WTC11 (cell line): ENCODE data around the gene SLX4. TPM values are rescaled to one million over a fixed set of nuclear protein-coding genes. Genes with fewer than 3 reads are reported as not detected.

Source experiments
- ATAC-seq: fragments of 200-7000 bp; cut with Tn5 transposase; 2 replicates; pipeline ENCODE4 v1.10.0; 2021; ENCODE audit warnings: mild to moderate bottlenecking, moderate library complexity
- CTCF ChIA-PET: fragments of 300-600 bp; sonication (Branson Sonifier 250); formaldehyde crosslinking; loops from one replicate; lab custom pipeline; 2021; ENCODE audit warnings: antibody characterized with exemption; lab: Charles Lee
- POLR2A ChIA-PET: fragments of 350-600 bp; sonication (Branson Sonifier 250); formaldehyde crosslinking; loops from one replicate; lab custom pipeline; 2021; ENCODE audit warnings: antibody characterized with exemption; lab: Charles Lee
- DNase-seq: peaks from one replicate; pipeline ENCODE4 v3.0.0; 2021; ENCODE audit warnings: low spot score
- H3K27ac Mint-ChIP-seq: 2 replicates; pipeline ENCODE4 v1.8.0; 2021; ENCODE audit warnings: mixed read lengths
- H3K27me3 Mint-ChIP-seq: 2 replicates; pipeline ENCODE4 v1.8.0; 2021; ENCODE audit warnings: low read depth, mild to moderate bottlenecking, moderate library complexity, mixed read lengths
- H3K36me3 Mint-ChIP-seq: 2 replicates; pipeline ENCODE4 v1.8.0; 2021; ENCODE audit warnings: mixed read lengths
- H3K4me1 Mint-ChIP-seq: 2 replicates; pipeline ENCODE4 v1.8.0; 2022; ENCODE audit warnings: mixed read lengths
- H3K4me3 Mint-ChIP-seq: 2 replicates; pipeline ENCODE4 v1.8.0; 2021; ENCODE audit warnings: mild to moderate bottlenecking, moderate library complexity, mixed read lengths
- H3K9me3 Mint-ChIP-seq: 2 replicates; pipeline ENCODE4 v1.8.0; 2021; ENCODE audit warnings: mixed read lengths
- AFF4 ChIP-seq: sonication (generic); formaldehyde crosslinking; IDR thresholded peaks from 2 replicates; pipeline ENCODE4 v1.8.1; 2023; ENCODE audit warnings: mild to moderate bottlenecking, missing genetic modification reagents, borderline replicate concordance
- ARID4B ChIP-seq: sonication (generic); formaldehyde crosslinking; IDR thresholded peaks from 2 replicates; pipeline ENCODE4 v1.8.0; 2023; ENCODE audit warnings: missing genetic modification reagents, mild to moderate bottlenecking, borderline replicate concordance
- E2F1 ChIP-seq: sonication (generic); formaldehyde crosslinking; IDR thresholded peaks from 2 replicates; pipeline ENCODE4 v1.8.0; 2022; ENCODE audit warnings: mild to moderate bottlenecking, missing genetic modification reagents
- IRF1 ChIP-seq: sonication (generic); formaldehyde crosslinking; IDR thresholded peaks from 2 replicates; pipeline ENCODE4 v1.8.0; 2023; ENCODE audit warnings: missing genetic modification reagents
- IRF2 ChIP-seq: sonication (generic); formaldehyde crosslinking; IDR thresholded peaks from 2 replicates; pipeline ENCODE4 v1.8.0; 2022; ENCODE audit warnings: low read depth, missing genetic modification reagents, borderline replicate concordance
- JUN ChIP-seq: sonication (generic); formaldehyde crosslinking; IDR thresholded peaks from 2 replicates; pipeline ENCODE4 v1.8.0; 2023; ENCODE audit warnings: mild to moderate bottlenecking, missing genetic modification reagents
- MYBL2 ChIP-seq: sonication (generic); formaldehyde crosslinking; IDR thresholded peaks from 2 replicates; pipeline ENCODE4 v1.8.1; 2023; ENCODE audit warnings: mild to moderate bottlenecking, moderate library complexity, missing genetic modification reagents
- NR1H2 ChIP-seq: sonication (generic); formaldehyde crosslinking; IDR thresholded peaks from 2 replicates; pipeline ENCODE4 v1.9.0; 2021; ENCODE audit warnings: mild to moderate bottlenecking, moderate library complexity, missing genetic modification reagents
- NR3C1 ChIP-seq: sonication (generic); formaldehyde crosslinking; conservative IDR thresholded peaks from 2 replicates; pipeline ENCODE4 v1.8.1; 2023; ENCODE audit warnings: low read depth, mild to moderate bottlenecking, missing genetic modification reagents
- OVOL2 ChIP-seq: fragments of 250-450 bp; sonication (Bioruptor Pico); IDR thresholded peaks from 2 replicates; pipeline ENCODE4 v1.9.0; 2021; ENCODE audit warnings: mild to moderate bottlenecking, borderline replicate concordance
- STAT6 ChIP-seq: sonication (generic); formaldehyde crosslinking; conservative IDR thresholded peaks from 2 replicates; pipeline ENCODE4 v1.8.1; 2023; ENCODE audit warnings: mild to moderate bottlenecking, low read depth, missing genetic modification reagents, moderate library complexity
- USF1 ChIP-seq: sonication (generic); formaldehyde crosslinking; IDR thresholded peaks from 2 replicates; pipeline ENCODE4 v1.8.0; 2022; ENCODE audit warnings: mild to moderate bottlenecking, missing genetic modification reagents
- ZBTB43 ChIP-seq: sonication (generic); formaldehyde crosslinking; IDR thresholded peaks from 2 replicates; pipeline ENCODE4 v1.8.1; 2023; ENCODE audit warnings: mild to moderate bottlenecking, missing genetic modification reagents
- ZNF138 ChIP-seq: sonication (generic); formaldehyde crosslinking; conservative IDR thresholded peaks from 2 replicates; pipeline ENCODE4 v1.8.1; 2022; ENCODE audit warnings: mild to moderate bottlenecking, moderate library complexity, missing genetic modification reagents
- ZNF232 ChIP-seq: sonication (generic); formaldehyde crosslinking; IDR thresholded peaks from 2 replicates; pipeline ENCODE4 v1.8.0; 2022; ENCODE audit warnings: mild to moderate bottlenecking, missing genetic modification reagents
- ZNF423 ChIP-seq: fragments of 250-450 bp; sonication (Bioruptor Pico); IDR thresholded peaks from 2 replicates; pipeline ENCODE4 v2.1.2; 2022; ENCODE audit warnings: mild to moderate bottlenecking, moderate library complexity
- total RNA-seq: library from RNA; stranded (reverse); gene quantifications from 3 replicates; pipeline ENCODE4 v1.2.3, GENCODE V29; 2021

SLX4 gene
- total RNA-seq, 1 experiment from 2014 or later, result 16.7 TPM

GRCh38 chr16:3573146-3573815, 38.1 kb downstream of the SLX4 start:
- Mint-ChIP-seq H3K36me3 (peaks cover 5% of the 10 kb centered on the region; the same call in 1 of the 2 replicates), H3K9me3 (peaks cover 19% of the 10 kb centered on the region), H3K4me3 (no peak overlapping the region), H3K4me1 (peaks cover 2% of the 10 kb centered on the region), H3K27me3 (no peaks in the 10 kb centered on the region), H3K27ac (no peak overlapping the region)
- POLR2A ChIA-PET, result interaction anchor here (0.6 kb wide), 2 partner anchors 12 to 30 kb away, joined by 4 read pairs; no protein-coding TSS in a partner anchor
- ATAC-seq, result no peak
- CTCF ChIA-PET, result interaction anchor here (0.6 to 0.7 kb wide), 2 partner anchors 73 to 95 kb away, joined by 3 to 8 read pairs; no protein-coding TSS in a partner anchor
- no peak for DNase-seq
- TF ChIP-seq ZNF232 (no peak), OVOL2 (CRISPR knock-in tag) (no peak), JUN (CRISPR knock-in tag) (no peak), AFF4 (CRISPR knock-in tag) (no peak), STAT6 (CRISPR knock-in tag) (no peak), IRF1 (CRISPR knock-in tag) (no peak), IRF2 (CRISPR knock-in tag) (no peak), ARID4B (CRISPR knock-in tag) (no peak), E2F1 (CRISPR knock-in tag) (no peak), ZNF423 (CRISPR knock-in tag) (no peak), NR1H2 (no peak), ZNF138 (no peak), NR3C1 (CRISPR knock-in tag) (no peak), ZBTB43 (CRISPR knock-in tag) (no peak), MYBL2 (CRISPR knock-in tag) (no peak), USF1 (CRISPR knock-in tag) (no peak)
